GM18909 (cell line): ENCODE measurements around the gene GCLC.

Experiments used
- ATAC-seq: cut with Tn5 transposase; IDR thresholded peaks from one replicate; pipeline ENCODE4 v1.9.1; 2021; ENCODE audit warnings: mild to moderate bottlenecking; ENCODE audit not compliant: unreplicated experiment, poor library complexity

The GCLC gene

GRCh38 chr6:53527249-53527765, 17.6 kb downstream of the GCLC start:
- ATAC-seq: no peak

DNA sequence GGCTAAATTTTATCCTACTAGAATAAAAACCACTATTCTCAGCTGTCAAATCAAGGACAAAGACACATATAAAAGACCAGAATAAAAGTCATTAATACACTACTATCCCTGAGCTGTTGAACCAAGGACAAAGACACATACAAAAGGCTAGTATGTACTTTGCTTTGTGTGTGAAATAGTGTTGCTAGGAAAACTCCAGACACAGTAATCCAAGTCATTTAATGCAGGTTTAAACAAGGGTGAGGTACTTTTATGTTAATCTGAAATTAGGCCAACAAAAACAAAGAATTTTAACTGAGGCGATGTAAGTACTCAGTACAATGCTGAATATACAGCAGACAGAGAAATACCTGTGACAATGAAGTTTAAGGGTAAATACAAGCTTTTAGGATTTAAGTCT, 18.9 kb downstream of the GCLC start:
- no peak for ATAC-seq

DNA sequence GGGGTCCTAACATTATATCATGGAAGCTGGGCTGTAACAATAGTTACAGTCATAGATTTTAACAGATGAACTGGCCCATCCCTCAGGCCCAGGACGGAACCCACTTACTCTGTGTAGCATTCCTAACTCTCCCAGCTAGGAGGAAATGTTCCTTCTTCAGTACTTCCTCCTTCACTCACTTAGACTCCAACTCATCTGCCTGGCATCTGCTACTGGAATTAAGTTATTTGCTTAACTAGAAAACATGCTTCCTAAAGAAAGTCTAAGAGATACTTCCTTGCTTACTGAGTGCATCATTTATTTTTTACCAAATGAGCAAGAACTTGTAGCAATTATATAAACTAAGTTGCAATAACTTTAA, 20.5 kb downstream of the GCLC start:
- ATAC-seq: no peak

GRCh38 chr6:53523511-53524454, 21.1 kb downstream of the GCLC start:
- no peak for ATAC-seq

- no peak for ATAC-seq
These were observed 24.5 kb downstream of the GCLC start for GRCh38 chr6:53520320-53520928.

DNA sequence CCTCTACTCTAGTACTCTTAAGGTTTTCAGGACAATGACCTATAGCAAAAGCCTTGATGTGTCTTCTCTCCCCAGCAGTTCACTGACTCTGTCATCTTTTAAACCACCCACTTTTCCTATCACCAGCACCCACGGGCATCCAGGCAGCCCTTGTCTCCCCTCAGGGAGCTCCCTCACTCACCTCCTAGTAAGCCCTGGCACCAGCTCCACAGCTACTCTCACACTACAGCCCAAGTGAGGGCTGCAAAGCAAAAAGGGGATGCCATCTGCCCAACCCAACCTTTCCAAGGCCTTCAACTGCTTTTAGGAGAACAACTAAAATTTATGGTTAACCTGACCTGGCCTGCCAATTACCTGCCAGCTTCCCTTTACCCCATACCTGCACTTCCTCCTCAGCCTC, 26.0 kb downstream of the GCLC start:
- ATAC-seq: no peak

DNA sequence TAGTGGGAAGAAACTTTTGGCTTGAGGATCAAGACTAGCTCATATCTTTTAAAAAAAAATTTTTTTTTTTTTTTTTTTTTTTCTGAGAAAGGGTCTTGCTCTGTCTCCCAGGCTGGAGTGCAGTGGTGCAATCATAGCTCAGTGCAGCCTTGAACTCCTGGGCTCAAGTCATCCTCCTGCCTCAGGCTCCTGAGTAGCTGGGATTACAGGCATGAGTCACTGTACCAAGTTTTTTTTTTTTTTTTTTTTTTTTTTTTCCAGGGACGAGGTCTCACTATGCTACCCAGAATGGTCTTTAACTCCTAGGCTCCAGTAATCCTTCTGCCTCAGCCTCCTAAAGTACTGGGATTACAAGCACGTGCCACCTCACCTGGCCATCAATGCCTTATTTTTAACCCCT, 27.9 kb downstream of the GCLC start:
- ATAC-seq: no peak

DNA sequence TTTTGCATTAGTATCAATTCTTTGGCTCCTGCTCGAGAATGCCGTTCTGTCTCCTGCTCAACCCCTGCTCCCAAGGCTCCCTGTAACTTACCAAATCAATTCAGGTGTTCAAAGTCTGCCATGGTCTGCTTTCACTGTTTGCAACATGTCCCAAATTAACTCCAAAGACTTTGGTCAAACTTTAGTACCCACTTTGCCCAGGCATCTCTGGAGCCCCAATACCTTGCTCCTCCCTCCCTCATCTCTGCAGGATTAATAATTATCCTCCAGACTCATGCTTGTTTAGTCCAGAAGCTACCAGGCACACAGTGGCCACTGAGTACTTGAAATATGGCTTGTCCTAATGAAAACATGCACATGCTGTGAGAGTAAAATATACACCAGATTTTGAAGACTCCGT, 30.2 kb downstream of the GCLC start:
- ATAC-seq: no peak

GRCh38 chr6:53513519-53513966, 31.4 kb downstream of the GCLC start:
- no peak for ATAC-seq

GRCh38 chr6:53513056-53513455, 31.8 kb downstream of the GCLC start:
- ATAC-seq: no peak

DNA sequence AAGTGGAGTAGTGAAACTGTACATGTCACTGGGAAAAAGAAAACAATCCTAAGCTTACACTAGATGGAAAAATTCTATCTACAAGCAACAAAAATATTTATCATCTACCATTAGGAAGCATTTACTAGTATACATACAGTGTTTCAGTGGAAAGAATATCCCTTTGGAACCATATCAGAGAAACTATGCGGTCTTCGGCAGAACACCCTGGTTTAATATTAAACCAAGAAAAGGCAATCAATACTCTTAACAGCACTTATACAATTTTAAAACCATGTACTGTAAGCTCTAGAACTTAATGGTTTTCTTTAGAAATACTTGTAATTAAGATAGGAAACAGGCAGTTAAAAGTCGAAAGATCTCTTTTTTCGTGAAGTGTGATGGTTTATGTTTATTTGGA, 32.3 kb downstream of the GCLC start:
- no peak for ATAC-seq

- ATAC-seq: no peak
These were observed 34.2 kb downstream of the GCLC start for GRCh38 chr6:53510746-53511145.

- ATAC-seq: no peak
These were observed 38.0 kb downstream of the GCLC start for GRCh38 chr6:53506872-53507271.

DNA sequence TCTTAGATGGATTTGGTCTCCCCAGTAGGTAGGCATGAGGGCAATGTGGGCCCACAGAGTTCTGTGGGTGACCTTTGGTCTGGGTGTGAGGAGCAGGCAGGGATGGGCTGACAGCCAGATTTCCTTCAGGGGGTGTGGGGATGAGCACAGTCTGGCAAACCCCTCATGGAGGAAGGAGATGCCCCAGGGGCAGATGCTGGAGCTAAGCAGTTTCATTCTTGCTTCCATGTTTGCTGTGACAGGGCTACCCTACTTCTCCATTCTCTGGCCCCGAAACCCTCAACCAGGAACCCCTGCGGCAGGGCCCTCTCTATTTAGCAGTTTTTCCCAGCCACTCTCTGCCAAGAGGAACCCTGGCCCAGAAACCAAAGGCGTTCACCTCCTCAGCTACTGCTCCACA, 40.4 kb downstream of the GCLC start:
- ATAC-seq: no peak

GRCh38 chr6:53503060-53503459, 41.8 kb downstream of the GCLC start:
- no peak for ATAC-seq

- ATAC-seq: no peak
These were observed 43.5 kb downstream of the GCLC start for GRCh38 chr6:53501432-53501831.

- no peak for ATAC-seq
These were observed 44.8 kb downstream of the GCLC start for GRCh38 chr6:53500095-53500494.

- ATAC-seq: no peak
These were observed 45.8 kb downstream of the GCLC start for GRCh38 chr6:53499094-53499493.

GRCh38 chr6:53498649-53499048, 46.3 kb downstream of the GCLC start:
- ATAC-seq: no peak

DNA sequence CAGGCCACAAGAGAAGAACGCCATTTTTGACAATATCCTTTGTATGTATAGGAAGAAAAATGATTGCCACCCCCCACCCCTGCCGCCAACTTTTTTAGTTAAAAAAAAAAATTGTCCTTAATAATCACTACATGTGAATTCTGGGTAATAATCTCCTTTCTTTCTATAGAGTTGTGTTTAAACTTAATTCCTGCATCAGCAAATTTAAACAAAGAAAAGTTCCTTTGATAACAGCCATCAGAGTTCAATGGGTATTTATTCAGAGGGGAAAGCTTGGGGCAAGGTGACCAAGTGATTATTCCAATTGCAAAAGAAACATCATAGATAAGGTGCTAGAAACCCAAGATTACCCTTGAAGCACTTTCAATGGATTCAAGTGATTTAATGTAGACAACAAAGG, 47.0 kb downstream of the GCLC start:
- ATAC-seq: no peak

- no peak for ATAC-seq
These were observed 48.0 kb downstream of the GCLC start for GRCh38 chr6:53496797-53497375.
